HG02571 (cell line): ENCODE measurements around the gene JOSD2.

Experiments
- ATAC-seq: cut with Tn5 transposase; IDR thresholded peaks from one replicate; pipeline ENCODE4 v1.9.1; 2021; ENCODE audit warnings: mild to moderate bottlenecking, moderate library complexity; ENCODE audit not compliant: unreplicated experiment

JOSD2 gene

GRCh38 chr19:50514346-50515167 lies 3.6 kb upstream of the JOSD2 start:
- ATAC-seq: no peak

- no peak for ATAC-seq
These were observed 2.9 kb upstream of the JOSD2 start, which contains the start of gene ASPDH for GRCh38 chr19:50513746-50514345. Gene ASPDH (minus strand): TSS chr19:50513913. CDS start chr19:50513823, 90 bp downstream.

DNA sequence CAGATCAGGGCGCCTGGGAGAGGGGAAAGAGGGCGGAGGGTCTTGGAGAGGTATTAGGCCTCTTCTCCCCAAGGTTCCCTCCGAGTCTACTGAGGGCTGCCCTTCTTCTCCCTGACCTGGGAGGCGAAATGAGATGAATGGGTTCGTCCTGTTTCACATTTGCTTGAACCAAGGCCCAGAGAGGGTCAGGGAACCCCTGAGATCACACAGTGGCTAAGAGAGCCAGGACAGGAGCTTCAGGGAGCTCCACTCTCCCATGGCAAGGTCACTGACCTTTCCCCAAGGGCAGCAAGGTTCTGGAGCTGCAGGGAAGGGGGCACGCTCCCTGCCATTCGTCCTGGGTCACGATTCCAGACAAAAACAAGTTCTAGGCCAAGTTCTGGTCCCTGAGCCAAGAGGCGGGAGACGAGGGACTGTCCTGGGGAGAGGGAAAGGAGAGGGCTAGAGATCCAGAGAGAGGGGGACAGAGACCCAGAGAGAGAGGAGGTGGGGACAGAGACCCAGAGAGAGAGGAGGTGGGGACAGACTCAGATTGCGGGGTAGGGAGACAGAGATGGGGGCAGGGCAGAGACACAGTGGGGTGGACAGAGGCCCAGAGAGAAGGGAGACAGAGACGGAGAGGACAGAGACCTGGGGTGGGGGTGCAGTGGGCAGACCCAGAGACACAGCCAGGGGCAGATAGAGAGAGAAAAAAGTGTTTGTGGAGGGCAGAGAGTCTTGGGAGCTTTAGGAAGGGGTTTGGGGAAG lies 2.2 kb upstream of the JOSD2 start:
- ATAC-seq: no peak

DNA sequence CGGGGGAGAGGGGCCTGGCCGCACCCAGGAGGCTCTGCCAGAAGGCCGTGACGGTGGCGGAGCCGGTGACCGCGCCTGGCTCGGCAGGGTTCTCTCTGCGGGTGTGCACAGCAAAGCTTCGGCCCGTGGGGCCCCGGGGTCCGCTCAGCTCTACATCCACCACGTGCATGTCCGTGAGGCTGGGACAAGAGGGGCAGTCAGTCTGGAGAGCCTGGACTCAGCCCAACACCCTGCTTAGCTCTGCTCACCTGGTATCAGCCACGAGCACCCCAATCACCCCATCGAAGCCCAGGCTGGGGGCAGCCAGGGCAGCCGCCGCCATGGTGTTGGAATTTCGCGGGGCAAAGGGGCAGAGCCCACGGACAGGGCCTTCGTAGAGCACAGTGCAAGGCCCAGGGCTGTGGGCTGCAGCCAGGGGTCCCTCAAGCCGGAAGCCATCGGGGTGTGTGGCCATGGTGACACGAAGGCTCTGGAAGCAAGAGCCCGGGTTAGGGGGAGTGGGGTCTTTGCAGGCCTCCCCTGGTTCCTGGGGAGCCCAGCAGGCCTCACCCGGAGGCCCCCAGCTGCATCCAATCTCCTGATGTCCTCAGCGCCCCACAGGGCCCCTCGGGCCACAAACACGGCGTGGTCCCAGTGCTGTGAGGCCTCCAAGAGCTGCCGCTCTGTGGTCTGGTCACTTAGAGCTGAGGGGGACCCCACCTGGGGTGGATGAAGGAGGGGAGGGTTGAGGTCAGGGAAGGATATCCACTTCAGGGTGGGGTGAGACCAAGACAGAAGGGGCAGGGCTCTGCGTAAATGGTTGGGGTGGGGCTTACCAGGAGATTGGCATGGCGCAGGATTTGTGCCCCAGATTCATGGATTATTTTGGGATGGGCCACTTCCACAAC lies 1.4 kb upstream of the JOSD2 start:
- ATAC-seq: no peak

- no peak for ATAC-seq
These were observed 307 bp downstream of the JOSD2 start for GRCh38 chr19:50510700-50511068.

GRCh38 chr19:50510121-50510670 lies 795 bp downstream of the JOSD2 start:
- no peak for ATAC-seq

- no peak for ATAC-seq
These were observed 1.6 kb downstream of the JOSD2 start for GRCh38 chr19:50509366-50509765.

GRCh38 chr19:50508843-50509190 lies 2.2 kb downstream of the JOSD2 start:
- no peak for ATAC-seq

- no peak for ATAC-seq
These were observed 3.6 kb downstream of the JOSD2 start for GRCh38 chr19:50507376-50507775.

- ATAC-seq: no peak
These were observed 4.3 kb downstream of the JOSD2 start for GRCh38 chr19:50506700-50507099.

GRCh38 chr19:50505856-50506611 lies 5.0 kb downstream of the JOSD2 start:
- ATAC-seq: no peak

DNA sequence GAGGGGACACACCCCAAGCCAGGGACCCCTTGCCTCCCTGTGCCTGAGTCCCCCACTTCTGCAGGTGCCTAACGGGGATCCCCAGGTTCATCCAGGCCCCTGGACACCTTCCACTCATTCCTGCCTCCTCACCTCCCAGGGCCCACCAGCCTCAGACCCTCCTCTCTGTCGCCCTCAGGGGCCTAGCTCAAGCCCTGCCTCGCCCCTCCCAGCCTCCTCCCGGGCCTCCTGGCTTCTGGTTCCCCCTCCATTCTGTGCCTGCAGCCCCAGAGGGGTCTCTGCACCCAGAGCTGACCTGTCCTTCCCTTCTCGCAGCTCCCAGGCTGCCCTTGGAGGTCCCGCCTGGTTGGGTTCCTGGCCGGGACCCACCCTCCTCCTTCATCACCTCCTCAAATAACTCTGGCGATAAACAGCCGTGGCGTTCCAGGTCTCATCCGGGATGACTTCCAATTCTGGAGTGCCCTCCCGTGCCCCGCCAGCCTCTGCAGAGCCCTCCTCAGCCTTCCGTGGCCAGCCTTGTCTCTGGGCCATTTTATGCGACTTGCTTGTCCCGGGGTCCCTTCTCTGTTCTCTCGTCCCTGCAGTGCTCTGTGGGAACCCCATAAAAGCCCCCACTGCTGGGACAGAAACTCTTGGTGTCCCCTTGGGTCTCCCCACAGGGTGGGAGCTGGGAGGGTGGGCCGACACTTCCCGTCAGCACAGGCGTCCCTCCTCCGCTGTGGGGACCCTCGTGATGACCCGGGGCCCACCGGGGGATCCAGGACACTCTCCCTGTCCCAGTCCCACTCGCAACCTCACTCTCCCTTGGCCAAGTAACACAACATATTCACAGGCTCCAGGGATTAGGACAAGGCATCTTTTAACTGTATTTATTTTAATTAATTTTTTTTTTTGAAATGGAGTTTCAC lies 9.2 kb downstream of the JOSD2 start:
- no peak for ATAC-seq

GRCh38 chr19:50501186-50501567 lies 9.8 kb downstream of the JOSD2 start:
- ATAC-seq: no peak

GRCh38 chr19:50500753-50501151 lies 10.2 kb downstream of the JOSD2 start:
- no peak for ATAC-seq

GRCh38 chr19:50500060-50500752 lies 10.8 kb downstream of the JOSD2 start:
- no peak for ATAC-seq

- ATAC-seq: no peak
These were observed 12.6 kb downstream of the JOSD2 start for GRCh38 chr19:50498219-50499056.

DNA sequence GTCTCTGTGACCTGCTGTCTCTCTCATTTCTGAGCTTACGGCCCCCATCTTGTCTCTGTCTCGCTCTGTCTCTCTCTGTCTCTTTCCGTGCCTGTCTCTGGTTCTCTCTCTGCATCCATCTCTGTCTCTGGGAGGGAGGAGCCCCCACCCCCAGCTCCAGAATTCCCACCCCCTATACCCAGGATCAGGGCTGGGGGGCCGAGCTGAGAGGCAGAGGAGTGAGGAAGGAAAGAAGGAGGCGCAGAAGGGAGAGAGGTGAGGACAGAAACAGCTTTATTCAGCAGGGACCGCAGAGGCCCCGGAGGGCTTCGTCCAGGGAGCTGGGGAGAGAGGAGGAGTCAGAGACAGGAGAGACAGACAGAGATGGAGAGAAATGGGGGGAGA lies 14.0 kb downstream of the JOSD2 start:
- no peak for ATAC-seq
